GM23338 (cell line): ENCODE data around the gene ADIPOR1. TPM values are rescaled to one million over a fixed set of nuclear protein-coding genes. Genes with fewer than 3 reads are reported as not detected.

Experiments
- ATAC-seq: fragments of 200-7000 bp; cut with Tn5 transposase; 3 replicates; pipeline ENCODE4 v1.9.1; 2020
- DNase-seq: peaks from one replicate; pipeline ENCODE4 v3.0.0-alpha.2; 2015; ENCODE audit warnings: low spot score
- H2AFZ ChIP-seq: fragments of 200-600 bp; sonication (generic); 2 replicates; pipeline ENCODE4 v1.8.0; 2016; ENCODE audit warnings: antibody characterized with exemption, mild to moderate bottlenecking, moderate library complexity
- H3F3A ChIP-seq: fragments of 200-600 bp; sonication (generic); replicated peaks from 2 replicates; pipeline ENCODE4 v1.8.0; 2017; ENCODE audit warnings: antibody characterized with exemption, mixed run types, low read depth
- H3K27ac ChIP-seq: fragments of 200-600 bp; sonication (generic); 2 replicates; pipeline ENCODE4 v1.6.1; 2016; ENCODE audit warnings: low read depth
- H3K27me3 ChIP-seq: fragments of 200-600 bp; sonication (generic); 2 replicates; pipeline ENCODE4 v1.8.0; 2016; ENCODE audit warnings: mild to moderate bottlenecking, mixed run types, moderate library complexity; ENCODE audit not compliant: insufficient read depth
- H3K36me3 ChIP-seq: fragments of 200-600 bp; sonication (generic); 2 replicates; pipeline ENCODE4 v1.8.0; 2016; ENCODE audit warnings: mild to moderate bottlenecking; ENCODE audit not compliant: insufficient read depth
- H3K4me1 ChIP-seq: fragments of 200-600 bp; sonication (generic); 2 replicates; pipeline ENCODE4 v1.8.0; 2016; ENCODE audit warnings: mild to moderate bottlenecking, moderate library complexity; ENCODE audit not compliant: insufficient read depth
- H3K4me2 ChIP-seq: fragments of 200-600 bp; sonication (generic); 2 replicates; pipeline ENCODE4 v1.7.1; 2017; ENCODE audit warnings: mixed run types
- H3K4me3 ChIP-seq: fragments of 200-600 bp; sonication (generic); 2 replicates; pipeline ENCODE4 v1.6.1; 2016; ENCODE audit warnings: mixed run types
- H3K79me2 ChIP-seq: fragments of 200-600 bp; sonication (generic); replicated peaks from 2 replicates; pipeline ENCODE4 v1.8.0; 2017; ENCODE audit warnings: mild to moderate bottlenecking; ENCODE audit not compliant: insufficient read depth
- H3K9me2 ChIP-seq: fragments of 200-600 bp; sonication (generic); 2 replicates; pipeline ENCODE4 v1.8.0; 2017; ENCODE audit not compliant: insufficient read depth
- H4K20me1 ChIP-seq: fragments of 200-600 bp; sonication (generic); replicated peaks from 2 replicates; pipeline ENCODE4 v1.8.0; 2017; ENCODE audit warnings: mild to moderate bottlenecking; ENCODE audit not compliant: insufficient read depth
- H3K27ac Mint-ChIP-seq: 2 replicates; pipeline ENCODE4 v1.8.0; 2020; ENCODE audit warnings: inconsistent platforms, mild to moderate bottlenecking, moderate library complexity, mixed read lengths
- H3K27me3 Mint-ChIP-seq: 3 replicates; pipeline ENCODE4 v1.8.0; 2022; ENCODE audit warnings: low read depth, mild to moderate bottlenecking, moderate library complexity, mixed read lengths, inconsistent platforms; ENCODE audit not compliant: insufficient read depth, poor library complexity
- H3K36me3 Mint-ChIP-seq: 3 replicates; pipeline ENCODE4 v1.8.0; 2021; ENCODE audit warnings: low read depth, mild to moderate bottlenecking, inconsistent platforms, moderate library complexity, mixed read lengths
- H3K4me1 Mint-ChIP-seq: 3 replicates; pipeline ENCODE4 v1.8.0; 2020; ENCODE audit warnings: mild to moderate bottlenecking, inconsistent platforms, mixed read lengths
- H3K4me3 Mint-ChIP-seq: 3 replicates; pipeline ENCODE4 v1.8.0; 2021; ENCODE audit warnings: moderate library complexity, mild to moderate bottlenecking, inconsistent platforms, mixed read lengths
- H3K9me3 Mint-ChIP-seq: 3 replicates; pipeline ENCODE4 v1.8.0; 2020; ENCODE audit warnings: moderate library complexity, mild to moderate bottlenecking, inconsistent platforms, mixed read lengths
- CREB1 ChIP-seq: fragments of 250-450 bp; sonication (Bioruptor Pico); IDR thresholded peaks from 2 replicates; pipeline ENCODE4 v1.5.0; 2020; ENCODE audit warnings: low read depth, mild to moderate bottlenecking, moderate library complexity
- ETS1 ChIP-seq: IDR thresholded peaks from 2 replicates; pipeline ENCODE4 v1.6.1; 2016; ENCODE audit warnings: antibody characterized with exemption
- EZH2 ChIP-seq: fragments of 200-600 bp; sonication (generic); IDR thresholded peaks from one replicate; pipeline ENCODE4 v1.8.0; 2017; ENCODE audit warnings: antibody characterized with exemption, mild to moderate bottlenecking, low read depth; ENCODE audit not compliant: unreplicated experiment
- EZH2phosphoT487 ChIP-seq: fragments of 200-600 bp; sonication (generic); IDR thresholded peaks from one replicate; pipeline ENCODE4 v1.8.1; 2018; ENCODE audit warnings: antibody characterized with exemption; ENCODE audit not compliant: unreplicated experiment
- JUNB ChIP-seq: IDR thresholded peaks from one replicate; pipeline ENCODE4 v1.6.1; 2016; ENCODE audit warnings: antibody characterized with exemption; ENCODE audit not compliant: unreplicated experiment
- NANOG ChIP-seq: IDR thresholded peaks from 2 replicates; pipeline ENCODE4 v1.6.1; 2016; ENCODE audit warnings: antibody characterized with exemption, borderline replicate concordance
- POLR2AphosphoS5 ChIP-seq: IDR thresholded peaks from 2 replicates; pipeline ENCODE4 v1.6.1; 2016; ENCODE audit warnings: antibody characterized with exemption, low read depth
- REST ChIP-seq: IDR thresholded peaks from one replicate; pipeline ENCODE4 v1.6.1; 2018; ENCODE audit warnings: antibody characterized with exemption; ENCODE audit not compliant: unreplicated experiment
- STAT1 ChIP-seq: IDR thresholded peaks from one replicate; pipeline ENCODE4 v1.6.1; 2016; ENCODE audit warnings: antibody characterized with exemption; ENCODE audit not compliant: unreplicated experiment
- ZNF114 ChIP-seq: fragments of 250-450 bp; sonication (Bioruptor Pico); IDR thresholded peaks from 2 replicates; pipeline ENCODE4 v1.5.0; 2020; ENCODE audit warnings: mild to moderate bottlenecking, moderate library complexity
- ZNF331 ChIP-seq: fragments of 250-450 bp; sonication (Bioruptor Pico); IDR thresholded peaks from 2 replicates; pipeline ENCODE4 v1.5.0; 2020; ENCODE audit warnings: low read depth, mild to moderate bottlenecking, moderate library complexity
- ZNF462 ChIP-seq: fragments of 250-450 bp; sonication (Bioruptor Pico); IDR thresholded peaks from 2 replicates; pipeline ENCODE4 v1.5.0; 2020; ENCODE audit warnings: mild to moderate bottlenecking, moderate library complexity
- polyA plus RNA-seq: library from polyadenylated mRNA; unstranded; fragments of >200 nt; fragmentation: Nextera tagmentation; extraction: Ambion mirVana; gene quantifications from 2 replicates; pipeline ENCODE4 v1.2.1, GENCODE V29; 2016
- total RNA-seq: library from RNA; depleted of rRNA; stranded (reverse); fragments of >200 nt; shearing (Covaris generic); gene quantifications from 2 replicates; pipeline ENCODE4 v1.2.3, GENCODE V29; 2014
- TF ChIP-seq, protein P1 (sequence below), 2 experiments: fragments of 200-600 bp in 1 of 2; sonication (generic) in 1 of 2; conservative IDR thresholded peaks; 2 replicates each; pipeline versions ENCODE4 v1.5.1 to v1.6.1; 2016 to 2017; ENCODE audit warnings: antibody characterized with exemption in 2 of 2, low read depth in 2 of 2, mild to moderate bottlenecking in 2 of 2, moderate library complexity in 1 of 2

Gene ADIPOR1
- total and polyA plus RNA-seq, 2 experiments from 2014 or later, result 47.2 to 59.1 TPM

- no peak for TF ChIP-seq NANOG
- TF ChIP-seq, protein P1, sequence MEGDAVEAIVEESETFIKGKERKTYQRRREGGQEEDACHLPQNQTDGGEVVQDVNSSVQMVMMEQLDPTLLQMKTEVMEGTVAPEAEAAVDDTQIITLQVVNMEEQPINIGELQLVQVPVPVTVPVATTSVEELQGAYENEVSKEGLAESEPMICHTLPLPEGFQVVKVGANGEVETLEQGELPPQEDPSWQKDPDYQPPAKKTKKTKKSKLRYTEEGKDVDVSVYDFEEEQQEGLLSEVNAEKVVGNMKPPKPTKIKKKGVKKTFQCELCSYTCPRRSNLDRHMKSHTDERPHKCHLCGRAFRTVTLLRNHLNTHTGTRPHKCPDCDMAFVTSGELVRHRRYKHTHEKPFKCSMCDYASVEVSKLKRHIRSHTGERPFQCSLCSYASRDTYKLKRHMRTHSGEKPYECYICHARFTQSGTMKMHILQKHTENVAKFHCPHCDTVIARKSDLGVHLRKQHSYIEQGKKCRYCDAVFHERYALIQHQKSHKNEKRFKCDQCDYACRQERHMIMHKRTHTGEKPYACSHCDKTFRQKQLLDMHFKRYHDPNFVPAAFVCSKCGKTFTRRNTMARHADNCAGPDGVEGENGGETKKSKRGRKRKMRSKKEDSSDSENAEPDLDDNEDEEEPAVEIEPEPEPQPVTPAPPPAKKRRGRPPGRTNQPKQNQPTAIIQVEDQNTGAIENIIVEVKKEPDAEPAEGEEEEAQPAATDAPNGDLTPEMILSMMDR (conservative IDR thresholded peaks at IDR 0.05; ENCODE audit: low read depth in 2 of 2), result no peak
- TF ChIP-seq POLR2AphosphoS5, result no peak
- TF ChIP-seq ZNF331, result no peak
- no peak for TF ChIP-seq ZNF462 (CRISPR knock-in tag)
- no peak for TF ChIP-seq STAT1
- no peak for TF ChIP-seq EZH2
- TF ChIP-seq JUNB, result no peak
- TF ChIP-seq EZH2phosphoT487, result no peak
- TF ChIP-seq ETS1, result no peak
- no peak for TF ChIP-seq REST
- no peak for TF ChIP-seq CREB1 (CRISPR knock-in tag)
- no peak for TF ChIP-seq ZNF114 (CRISPR knock-in tag)
- H3F3A ChIP-seq, result no peaks in the 10 kb centered on the region
- H3K36me3 Mint-ChIP-seq, result peaks cover 73% of the 10 kb centered on the region
These were observed 12.6 kb downstream of the ADIPOR1 start for GRCh38 chr1:202945483-202945882.

More at GRCh38 chr1:202945483-202945882, 12.6 kb downstream of the ADIPOR1 start:
- no peak for DNase-seq
- H3K27ac Mint-ChIP-seq, result no peak overlapping the region
- no peak overlapping the region for H3K4me3 ChIP-seq
- peaks cover 9% of the 10 kb centered on the region for H4K20me1 ChIP-seq
- H3K4me3 Mint-ChIP-seq, result no peak overlapping the region
- no peak overlapping the region for H3K4me2 ChIP-seq
- H3K27me3 Mint-ChIP-seq, result no peaks in the 10 kb centered on the region
- no peak overlapping the region for H2AFZ ChIP-seq
- H3K4me1 Mint-ChIP-seq, result no peaks in the 10 kb centered on the region
- no peaks in the 10 kb centered on the region for H3K27me3 ChIP-seq
- no peaks in the 10 kb centered on the region for H3K4me1 ChIP-seq
- peaks cover 49% of the 10 kb centered on the region for H3K36me3 ChIP-seq
- no peaks in the 10 kb centered on the region for H3K9me3 Mint-ChIP-seq
- no peaks in the 10 kb centered on the region; the same call in none of the 2 replicates for H3K79me2 ChIP-seq
- no peaks in the 10 kb centered on the region for H3K9me2 ChIP-seq
- no peak overlapping the region for H3K27ac ChIP-seq
- no peak for ATAC-seq
